Pons (tissue), 1 donor: ENCODE data around the gene DEDD.
A peak's percentile ranks its signal among the peaks of the same experiment; 100 is the strongest.
"Not testable (repeated sequence)": the region's sequence is repeated elsewhere in the genome, so short reads cannot be mapped to it uniquely, and the experiment has no call there.

Experiments
- DNase-seq: peaks from one replicate; pipeline ENCODE4 v3.0.0-alpha.2; 2016; ENCODE audit warnings: low spot score

DEDD gene

GRCh38 chr1:161122967-161123366 is 9.5 kb downstream of the DEDD start:
- no peak for DNase-seq

- DNase-seq, result peak; percentile 61
Observed at GRCh38 chr1:161121834-161122233, 10.6 kb downstream of the DEDD start.

GRCh38 chr1:161121042-161121650 is 11.3 kb downstream of the DEDD start:
- DNase-seq, result no peak

GRCh38 chr1:161119092-161119903 is 13.2 kb downstream of the DEDD start:
- peak; percentile 39 for DNase-seq

- peak; percentile 66 for DNase-seq
Observed at GRCh38 chr1:161117759-161118581, 14.5 kb downstream of the DEDD start, which contains the start of the genes NIT1 and PFDN2. NIT1 (plus strand) TSS chr1:161118105; CDS start chr1:161118177, 72 bp downstream. PFDN2 (minus strand) TSS chr1:161118037; CDS start chr1:161118026, 11 bp downstream.

- DNase-seq, result not testable (repeated sequence)
Observed at GRCh38 chr1:161115961-161116360, 16.5 kb downstream of the DEDD start.

GRCh38 chr1:161115132-161115711 is 17.2 kb downstream of the DEDD start:
- no peak for DNase-seq

GRCh38 chr1:161114556-161114955 is 17.9 kb downstream of the DEDD start:
- DNase-seq, result peak; percentile 52

GRCh38 chr1:161113915-161114314 is 18.6 kb downstream of the DEDD start:
- DNase-seq, result no peak

GRCh38 chr1:161111527-161111926 is 20.9 kb downstream of the DEDD start:
- no peak for DNase-seq

GRCh38 chr1:161111117-161111516 is 21.4 kb downstream of the DEDD start:
- DNase-seq, result no peak

- DNase-seq, result no peak
Observed at GRCh38 chr1:161106431-161106830, 26.0 kb downstream of the DEDD start.

- DNase-seq, result no peak
Observed at GRCh38 chr1:161100556-161100955, 31.9 kb downstream of the DEDD start.

GRCh38 chr1:161099090-161099802 is 33.2 kb downstream of the DEDD start:
- DNase-seq, result no peak

- no peak for DNase-seq
Observed at GRCh38 chr1:161098210-161099068, 34.0 kb downstream of the DEDD start, which contains the start of gene KLHDC9. KLHDC9 (plus strand) TSS chr1:161098361; CDS start chr1:161098536, 175 bp downstream.

- DNase-seq, result no peak
Observed at GRCh38 chr1:161096530-161096929, 35.9 kb downstream of the DEDD start.

- no peak for DNase-seq
Observed at GRCh38 chr1:161096015-161096414, 36.5 kb downstream of the DEDD start.

GRCh38 chr1:161095230-161095629 is 37.2 kb downstream of the DEDD start:
- no peak for DNase-seq

- DNase-seq, result no peak
Observed at GRCh38 chr1:161094481-161094880, 38.0 kb downstream of the DEDD start.

- no peak for DNase-seq
Observed at GRCh38 chr1:161092621-161093028, 39.8 kb downstream of the DEDD start.
